ENCODE measurements around the gene LTBR. TPM values are rescaled to one million over a fixed set of nuclear protein-coding genes. Genes with fewer than 3 reads are reported as not detected.

The LTBR gene
- total and polyA plus RNA-seq, 10 of the 15 experiments (the other 5 are each of a cell fraction or from before 2014, with no cell fraction given) = 0.24 to 0.44 TPM; not detected in 8

DNA sequence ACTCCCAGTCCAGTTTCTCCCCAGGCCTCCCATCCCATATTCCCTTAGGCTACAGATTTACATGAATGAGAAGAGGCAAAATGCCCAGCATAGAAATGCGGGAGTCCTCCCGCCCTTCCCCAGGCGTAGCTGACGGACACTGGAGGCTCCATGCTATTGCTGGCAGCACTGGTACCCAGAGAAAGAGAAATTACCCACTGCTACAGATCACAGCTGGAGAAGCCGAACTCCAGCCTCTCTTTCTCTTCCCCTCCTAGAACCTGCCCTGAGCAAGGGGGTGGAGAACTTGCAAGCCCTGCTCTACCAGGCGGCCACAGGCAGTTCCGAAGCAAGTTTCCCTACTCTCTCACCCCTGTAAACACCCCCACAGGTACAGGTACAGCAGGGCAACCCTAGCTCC, 3.6 kb downstream of the LTBR start:
- H3K4me3 ChIP-seq = no peak overlapping the region
- peaks cover 11 to 13% of the 10 kb centered on the region in 2 experiments; a peak in 3 of 4 replicates for H3K27me3 ChIP-seq (replicated peaks in 1 of 2; ENCODE audit: control insufficient read depth in 2 of 2, insufficient read depth in 2 of 2, low read length in 1 of 2)
- no peaks in the 10 kb centered on the region for H3K79me2 ChIP-seq (ENCODE audit: control insufficient read depth, insufficient read depth, low read length)
- H3K4me2 ChIP-seq (ENCODE audit: control insufficient read depth, insufficient read depth) = no peak overlapping the region
- 64% methylated on average over 7 of the region's 7 CpGs for WGBS (ENCODE audit: insufficient coverage, insufficient replicate concordance, low lambda C conversion rate, missing lambda C conversion rate)
- H3K27ac ChIP-seq (ENCODE audit: control insufficient read depth, insufficient read depth) = no peak overlapping the region
- SMC1A ChIA-PET (ENCODE audit: uncharacterized antibody, unreplicated experiment) = interaction anchor here (0.9 kb wide), 1 partner anchor 9 kb away, joined by 3 read pairs; no protein-coding TSS in a partner anchor
- DNase-seq (ENCODE audit: low read depth, low spot score) (no peak), ATAC-seq (no peak), FAIRE-seq (no peak)
- CTCF ChIA-PET = no interaction called here
- RAD21 ChIA-PET (ENCODE audit: unreplicated experiment) = no interaction called here
- H3K36me3 ChIP-seq (ENCODE audit: control insufficient read depth in 2 of 2, insufficient read depth in 2 of 2, low read length in 1 of 2) = no peaks in the 10 kb centered on the region; a peak in 1 of 4 replicates
- H3K9me3 ChIP-seq (replicated peaks; ENCODE audit: control insufficient read depth, insufficient read depth, low read length) = no peaks in the 10 kb centered on the region
- intact Hi-C loops (cut with micrococcal nuclease; ENCODE audit: unreplicated experiment) (no loop called here), in situ Hi-C loops (cut with MboI) (no loop called here)
- POLR2A ChIA-PET = no interaction called here
- TF ChIP-seq, protein P1, sequence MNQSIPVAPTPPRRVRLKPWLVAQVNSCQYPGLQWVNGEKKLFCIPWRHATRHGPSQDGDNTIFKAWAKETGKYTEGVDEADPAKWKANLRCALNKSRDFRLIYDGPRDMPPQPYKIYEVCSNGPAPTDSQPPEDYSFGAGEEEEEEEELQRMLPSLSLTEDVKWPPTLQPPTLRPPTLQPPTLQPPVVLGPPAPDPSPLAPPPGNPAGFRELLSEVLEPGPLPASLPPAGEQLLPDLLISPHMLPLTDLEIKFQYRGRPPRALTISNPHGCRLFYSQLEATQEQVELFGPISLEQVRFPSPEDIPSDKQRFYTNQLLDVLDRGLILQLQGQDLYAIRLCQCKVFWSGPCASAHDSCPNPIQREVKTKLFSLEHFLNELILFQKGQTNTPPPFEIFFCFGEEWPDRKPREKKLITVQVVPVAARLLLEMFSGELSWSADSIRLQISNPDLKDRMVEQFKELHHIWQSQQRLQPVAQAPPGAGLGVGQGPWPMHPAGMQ (IDR thresholded peaks at IDR 0.05; ENCODE audit: borderline replicate concordance) = no peak
- TF ChIP-seq ESRRA (IDR thresholded peaks at IDR 0.05; ENCODE audit: low read length) = no peak
- TF ChIP-seq MEF2A (IDR thresholded peaks at IDR 0.05; ENCODE audit: insufficient read depth, low read depth, low read length) = no peak
- no peak for TF ChIP-seq EGR1 (IDR thresholded peaks at IDR 0.05; ENCODE audit: borderline replicate concordance in 1 of 2, low read depth in 2 of 2, low read length in 2 of 2)
- TF ChIP-seq RUNX3 (IDR thresholded peaks at IDR 0.05; ENCODE audit: low read length) = no peak
- TF ChIP-seq ETV6 (conservative IDR thresholded peaks at IDR 0.05 in 1 of 2, IDR thresholded peaks at IDR 0.05 in 1 of 2; ENCODE audit: borderline replicate concordance in 1 of 2, low read depth in 1 of 2) = no peak
- no peak for TF ChIP-seq NR2C1 (IDR thresholded peaks at IDR 0.05)
- no peak for TF ChIP-seq TCF7 (IDR thresholded peaks at IDR 0.05; ENCODE audit: borderline replicate concordance)
- no peak for TF ChIP-seq FOXK2 (IDR thresholded peaks at IDR 0.05)
- TF ChIP-seq, protein P2, sequence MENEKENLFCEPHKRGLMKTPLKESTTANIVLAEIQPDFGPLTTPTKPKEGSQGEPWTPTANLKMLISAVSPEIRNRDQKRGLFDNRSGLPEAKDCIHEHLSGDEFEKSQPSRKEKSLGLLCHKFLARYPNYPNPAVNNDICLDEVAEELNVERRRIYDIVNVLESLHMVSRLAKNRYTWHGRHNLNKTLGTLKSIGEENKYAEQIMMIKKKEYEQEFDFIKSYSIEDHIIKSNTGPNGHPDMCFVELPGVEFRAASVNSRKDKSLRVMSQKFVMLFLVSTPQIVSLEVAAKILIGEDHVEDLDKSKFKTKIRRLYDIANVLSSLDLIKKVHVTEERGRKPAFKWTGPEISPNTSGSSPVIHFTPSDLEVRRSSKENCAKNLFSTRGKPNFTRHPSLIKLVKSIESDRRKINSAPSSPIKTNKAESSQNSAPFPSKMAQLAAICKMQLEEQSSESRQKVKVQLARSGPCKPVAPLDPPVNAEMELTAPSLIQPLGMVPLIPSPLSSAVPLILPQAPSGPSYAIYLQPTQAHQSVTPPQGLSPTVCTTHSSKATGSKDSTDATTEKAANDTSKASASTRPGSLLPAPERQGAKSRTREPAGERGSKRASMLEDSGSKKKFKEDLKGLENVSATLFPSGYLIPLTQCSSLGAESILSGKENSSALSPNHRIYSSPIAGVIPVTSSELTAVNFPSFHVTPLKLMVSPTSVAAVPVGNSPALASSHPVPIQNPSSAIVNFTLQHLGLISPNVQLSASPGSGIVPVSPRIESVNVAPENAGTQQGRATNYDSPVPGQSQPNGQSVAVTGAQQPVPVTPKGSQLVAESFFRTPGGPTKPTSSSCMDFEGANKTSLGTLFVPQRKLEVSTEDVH (IDR thresholded peaks at IDR 0.05; ENCODE audit: low read depth, partially characterized antibody) = no peak
- no peak for TF ChIP-seq IKZF1 (conservative IDR thresholded peaks at IDR 0.05)
- H2AFZ ChIP-seq (ENCODE audit: control insufficient read depth, low read depth, low read length) = no peak overlapping the region
- no peaks in the 10 kb centered on the region; the same call in 1 of the 2 replicates for H4K20me1 ChIP-seq (ENCODE audit: control insufficient read depth, insufficient read depth)
- no peak overlapping the region for H3K9ac ChIP-seq (ENCODE audit: control insufficient read depth, insufficient read depth, low read length)
- no TSS peak for BruUV-seq (replicated peaks)
- no peaks in the 10 kb centered on the region for H3K4me1 ChIP-seq (ENCODE audit: control insufficient read depth, insufficient read depth, low read length)

Measured in GM12878 (cell line).